OCI-LY1 (cell line): ENCODE data around the gene HLCS.

Experiments used
- H2AFZ ChIP-seq: fragments of 200-600 bp; sonication (generic), shearing (Covaris generic); 2 replicates; pipeline ENCODE4 v1.6.0; 2014; ENCODE audit warnings: antibody characterized with exemption, mild to moderate bottlenecking, low read length
- H3F3A ChIP-seq: fragments of 200-600 bp; sonication (generic), shearing (Covaris generic); 2 replicates; pipeline ENCODE4 v1.6.0; 2014; ENCODE audit warnings: mild to moderate bottlenecking, antibody characterized with exemption, low read length, moderate library complexity; ENCODE audit not compliant: insufficient read depth
- H3K27ac ChIP-seq: fragments of 200-600 bp; sonication (generic); 2 replicates; pipeline ENCODE4 v1.5.1; 2014; ENCODE audit warnings: low read length, mixed run types, mild to moderate bottlenecking, low read depth; ENCODE audit not compliant: poor library complexity, severe bottlenecking
- H3K27me3 ChIP-seq: fragments of 200-600 bp; sonication (generic); 2 replicates; pipeline ENCODE4 v1.6.0; 2014; ENCODE audit warnings: antibody characterized with exemption, mild to moderate bottlenecking, low read length, moderate library complexity; ENCODE audit not compliant: insufficient read depth
- H3K36me3 ChIP-seq: fragments of 200-600 bp; sonication (generic); 2 replicates; pipeline ENCODE4 v1.6.1; 2014; ENCODE audit warnings: mild to moderate bottlenecking, antibody characterized with exemption, low read length, moderate library complexity, mixed read lengths; ENCODE audit not compliant: insufficient read depth
- H3K4me1 ChIP-seq: fragments of 200-600 bp; sonication (generic); 2 replicates; pipeline ENCODE4 v1.5.1; 2014; ENCODE audit warnings: mild to moderate bottlenecking, low read length, moderate library complexity; ENCODE audit not compliant: insufficient read depth, severe bottlenecking
- H3K4me2 ChIP-seq: fragments of 200-600 bp; sonication (generic), shearing (Covaris generic); 2 replicates; pipeline ENCODE4 v1.6.1; 2014; ENCODE audit warnings: low read length
- H3K4me3 ChIP-seq: fragments of 200-600 bp; sonication (generic); 2 replicates; pipeline ENCODE4 v1.5.1; 2014; ENCODE audit warnings: low read length, low read depth, mild to moderate bottlenecking, mixed read lengths; ENCODE audit not compliant: poor library complexity, severe bottlenecking
- H3K79me2 ChIP-seq: fragments of 200-600 bp; shearing (Covaris generic); 2 replicates; pipeline ENCODE4 v1.6.1; 2016; ENCODE audit warnings: mixed run types, low read length, mixed read lengths; ENCODE audit not compliant: insufficient read depth
- H3K9ac ChIP-seq: fragments of 200-600 bp; sonication (generic), shearing (Covaris generic); 2 replicates; pipeline ENCODE4 v1.6.1; 2014; ENCODE audit warnings: mild to moderate bottlenecking, low read length, mixed read lengths
- H3K9me2 ChIP-seq: fragments of 200-600 bp; sonication (generic), shearing (Covaris generic); 2 replicates; pipeline ENCODE4 v1.6.1; 2014; ENCODE audit warnings: low read depth, mild to moderate bottlenecking, low read length, mixed read lengths
- H3K9me3 ChIP-seq: fragments of 200-600 bp; shearing (Covaris generic); 2 replicates; pipeline ENCODE4 v1.6.1; 2014; ENCODE audit warnings: low read length, mixed read lengths
- H4K20me1 ChIP-seq: fragments of 200-600 bp; sonication (generic), shearing (Covaris generic); 2 replicates; pipeline ENCODE4 v1.6.0; 2016; ENCODE audit warnings: mild to moderate bottlenecking, low read length; ENCODE audit not compliant: insufficient read depth
- CTCF ChIP-seq: fragments of 200-600 bp; sonication (generic), shearing (Covaris generic); IDR thresholded peaks from 2 replicates; pipeline ENCODE4 v1.5.1; 2017; ENCODE audit warnings: mild to moderate bottlenecking, antibody characterized with exemption, low read length, moderate library complexity, mixed read lengths
- EZH2 ChIP-seq: fragments of 200-600 bp; sonication (generic), shearing (Covaris generic); IDR thresholded peaks from 2 replicates; pipeline ENCODE4 v1.8.0; 2017; ENCODE audit warnings: borderline replicate concordance, mixed run types, mild to moderate bottlenecking, antibody characterized with exemption, low read length, moderate library complexity, mixed read lengths

Gene HLCS

GRCh38 chr21:36709030-36709867 is 257.2 kb downstream of the HLCS start:
- Histone ChIP-seq H2AFZ (no peak overlapping the region), H3K9me2 (no peaks in the 10 kb centered on the region), H3K9ac (no peak overlapping the region), H3K79me2 (no peaks in the 10 kb centered on the region), H3K27me3 (no peaks in the 10 kb centered on the region), H3K27ac (no peak overlapping the region), H4K20me1 (no peaks in the 10 kb centered on the region), H3K9me3 (no peaks in the 10 kb centered on the region), H3K36me3 (no peaks in the 10 kb centered on the region), H3F3A (no peaks in the 10 kb centered on the region), H3K4me3 (no peak overlapping the region), H3K4me1 (no peaks in the 10 kb centered on the region), H3K4me2 (no peak overlapping the region)
- TF ChIP-seq EZH2 (no peak), CTCF (no peak)

GRCh38 chr21:36708286-36709029 is 258.0 kb downstream of the HLCS start:
- Histone ChIP-seq H3F3A (no peaks in the 10 kb centered on the region), H3K9me2 (no peaks in the 10 kb centered on the region), H4K20me1 (no peaks in the 10 kb centered on the region), H2AFZ (no peak overlapping the region), H3K36me3 (no peaks in the 10 kb centered on the region), H3K27me3 (no peaks in the 10 kb centered on the region), H3K27ac (no peak overlapping the region), H3K4me2 (no peak overlapping the region), H3K79me2 (no peaks in the 10 kb centered on the region), H3K9me3 (no peaks in the 10 kb centered on the region), H3K4me3 (no peak overlapping the region), H3K9ac (no peak overlapping the region), H3K4me1 (no peaks in the 10 kb centered on the region)
- TF ChIP-seq EZH2 (no peak), CTCF (no peak)

GRCh38 chr21:36707763-36708285 is 258.6 kb downstream of the HLCS start:
- H3K27ac ChIP-seq, result no peak overlapping the region
- no peaks in the 10 kb centered on the region for H3K9me3 ChIP-seq
- no peak overlapping the region for H2AFZ ChIP-seq
- H3K4me3 ChIP-seq, result no peak overlapping the region
- no peaks in the 10 kb centered on the region for H3K4me1 ChIP-seq
- no peaks in the 10 kb centered on the region for H3K79me2 ChIP-seq
- no peak overlapping the region for H3K9ac ChIP-seq
- H3K27me3 ChIP-seq, result no peaks in the 10 kb centered on the region
- H4K20me1 ChIP-seq, result no peaks in the 10 kb centered on the region
- no peaks in the 10 kb centered on the region for H3K9me2 ChIP-seq
- TF ChIP-seq EZH2 (no peak), CTCF (no peak)
- H3K36me3 ChIP-seq, result no peaks in the 10 kb centered on the region
- H3F3A ChIP-seq, result no peaks in the 10 kb centered on the region
- no peak overlapping the region for H3K4me2 ChIP-seq
